GM19351 (cell line): ENCODE data around the gene ATXN7.

Experiments
- ATAC-seq: cut with Tn5 transposase; IDR thresholded peaks from one replicate; pipeline ENCODE4 v1.9.1; 2021; ENCODE audit warnings: mild to moderate bottlenecking, moderate library complexity; ENCODE audit not compliant: unreplicated experiment

The ATXN7 gene

GRCh38 chr3:64042952-64043351 lies 179.3 kb downstream of the ATXN7 start:
- no peak for ATAC-seq

- no peak for ATAC-seq
Measured at GRCh38 chr3:64046592-64046991, 182.9 kb downstream of the ATXN7 start.

GRCh38 chr3:64046996-64047594 lies 183.4 kb downstream of the ATXN7 start:
- no peak for ATAC-seq

GRCh38 chr3:64047787-64048186 lies 184.1 kb downstream of the ATXN7 start:
- no peak for ATAC-seq

GRCh38 chr3:64048631-64049061 lies 185.0 kb downstream of the ATXN7 start:
- ATAC-seq = no peak

- no peak for ATAC-seq
Measured at GRCh38 chr3:64049136-64049535, 185.5 kb downstream of the ATXN7 start.

GRCh38 chr3:64049832-64050231 lies 186.2 kb downstream of the ATXN7 start:
- ATAC-seq = no peak
